Renal pelvis (tissue), 4 donors: ENCODE measurements around the gene G0S2. TPM values are rescaled to one million over a fixed set of nuclear protein-coding genes. Genes with fewer than 3 reads are reported as not detected.

Experiments
- DNase-seq: peaks from one replicate; pipeline ENCODE4 v3.0.0-alpha.2; 2013
- polyA plus RNA-seq, 3 donors: library from polyadenylated mRNA; unstranded; fragments of 120-200 nt; gene quantifications; one replicate each; pipeline ENCODE4 v1.2.1, GENCODE V29; 2013; ENCODE audit not compliant: insufficient read length in 3 of 3

G0S2 gene
- polyA plus RNA-seq, 3 donors = 13.2 to 17.5 (median 15.8) TPM

GRCh38 chr1:209645574-209646452 lies 29.4 kb upstream of the G0S2 start:
- DNase-seq = no peak

- no peak for DNase-seq
These were observed 28.7 kb upstream of the G0S2 start for GRCh38 chr1:209646558-209646957.

- no peak for DNase-seq
These were observed 28.1 kb upstream of the G0S2 start for GRCh38 chr1:209647156-209647555.

GRCh38 chr1:209648346-209648745 lies 26.9 kb upstream of the G0S2 start:
- DNase-seq = no peak

- no peak for DNase-seq
These were observed 26.1 kb upstream of the G0S2 start for GRCh38 chr1:209648931-209649776.

- no peak for DNase-seq
These were observed 24.8 kb upstream of the G0S2 start for GRCh38 chr1:209650454-209650853.

- no peak for DNase-seq
These were observed 24.0 kb upstream of the G0S2 start for GRCh38 chr1:209651138-209651587.

GRCh38 chr1:209652121-209652735 lies 23.0 kb upstream of the G0S2 start, which contains the start of gene LAMB3:
Gene LAMB3 (minus strand): TSS chr1:209652425. CDS start chr1:209650944, 1,481 bp downstream.
- no peak for DNase-seq

- DNase-seq = peak; percentile 65
These were observed 22.3 kb upstream of the G0S2 start for GRCh38 chr1:209652873-209653401.

GRCh38 chr1:209653915-209654351 lies 21.3 kb upstream of the G0S2 start:
- no peak for DNase-seq

- no peak for DNase-seq
These were observed 19.6 kb upstream of the G0S2 start for GRCh38 chr1:209655411-209656231.

GRCh38 chr1:209657140-209657879 lies 17.9 kb upstream of the G0S2 start:
- DNase-seq = no peak

- no peak for DNase-seq
These were observed 17.3 kb upstream of the G0S2 start for GRCh38 chr1:209657918-209658317.

- DNase-seq = no peak
These were observed 15.3 kb upstream of the G0S2 start for GRCh38 chr1:209659909-209660308.

GRCh38 chr1:209661071-209661470 lies 14.1 kb upstream of the G0S2 start:
- DNase-seq = no peak

GRCh38 chr1:209662879-209663327 lies 12.3 kb upstream of the G0S2 start:
- no peak for DNase-seq

- no peak for DNase-seq
These were observed 8.1 kb upstream of the G0S2 start for GRCh38 chr1:209667103-209667502.

- no peak for DNase-seq
These were observed 7.5 kb upstream of the G0S2 start for GRCh38 chr1:209667708-209668107.

GRCh38 chr1:209670441-209671082 lies 4.7 kb upstream of the G0S2 start:
- no peak for DNase-seq
